Measurements from ENCODE around the gene KIF19. TPM values are rescaled to one million over a fixed set of nuclear protein-coding genes. Genes with fewer than 3 reads are reported as not detected.

The KIF19 gene
- total and polyA plus RNA-seq, 2 of the 8 experiments (the other 6 are each of a cell fraction or from before 2014, with no cell fraction given), result 0.52 to 0.77 TPM

GRCh38 chr17:74332017-74332650 is 6.1 kb downstream of the KIF19 start (continued):
- TF ChIP-seq, protein P1, sequence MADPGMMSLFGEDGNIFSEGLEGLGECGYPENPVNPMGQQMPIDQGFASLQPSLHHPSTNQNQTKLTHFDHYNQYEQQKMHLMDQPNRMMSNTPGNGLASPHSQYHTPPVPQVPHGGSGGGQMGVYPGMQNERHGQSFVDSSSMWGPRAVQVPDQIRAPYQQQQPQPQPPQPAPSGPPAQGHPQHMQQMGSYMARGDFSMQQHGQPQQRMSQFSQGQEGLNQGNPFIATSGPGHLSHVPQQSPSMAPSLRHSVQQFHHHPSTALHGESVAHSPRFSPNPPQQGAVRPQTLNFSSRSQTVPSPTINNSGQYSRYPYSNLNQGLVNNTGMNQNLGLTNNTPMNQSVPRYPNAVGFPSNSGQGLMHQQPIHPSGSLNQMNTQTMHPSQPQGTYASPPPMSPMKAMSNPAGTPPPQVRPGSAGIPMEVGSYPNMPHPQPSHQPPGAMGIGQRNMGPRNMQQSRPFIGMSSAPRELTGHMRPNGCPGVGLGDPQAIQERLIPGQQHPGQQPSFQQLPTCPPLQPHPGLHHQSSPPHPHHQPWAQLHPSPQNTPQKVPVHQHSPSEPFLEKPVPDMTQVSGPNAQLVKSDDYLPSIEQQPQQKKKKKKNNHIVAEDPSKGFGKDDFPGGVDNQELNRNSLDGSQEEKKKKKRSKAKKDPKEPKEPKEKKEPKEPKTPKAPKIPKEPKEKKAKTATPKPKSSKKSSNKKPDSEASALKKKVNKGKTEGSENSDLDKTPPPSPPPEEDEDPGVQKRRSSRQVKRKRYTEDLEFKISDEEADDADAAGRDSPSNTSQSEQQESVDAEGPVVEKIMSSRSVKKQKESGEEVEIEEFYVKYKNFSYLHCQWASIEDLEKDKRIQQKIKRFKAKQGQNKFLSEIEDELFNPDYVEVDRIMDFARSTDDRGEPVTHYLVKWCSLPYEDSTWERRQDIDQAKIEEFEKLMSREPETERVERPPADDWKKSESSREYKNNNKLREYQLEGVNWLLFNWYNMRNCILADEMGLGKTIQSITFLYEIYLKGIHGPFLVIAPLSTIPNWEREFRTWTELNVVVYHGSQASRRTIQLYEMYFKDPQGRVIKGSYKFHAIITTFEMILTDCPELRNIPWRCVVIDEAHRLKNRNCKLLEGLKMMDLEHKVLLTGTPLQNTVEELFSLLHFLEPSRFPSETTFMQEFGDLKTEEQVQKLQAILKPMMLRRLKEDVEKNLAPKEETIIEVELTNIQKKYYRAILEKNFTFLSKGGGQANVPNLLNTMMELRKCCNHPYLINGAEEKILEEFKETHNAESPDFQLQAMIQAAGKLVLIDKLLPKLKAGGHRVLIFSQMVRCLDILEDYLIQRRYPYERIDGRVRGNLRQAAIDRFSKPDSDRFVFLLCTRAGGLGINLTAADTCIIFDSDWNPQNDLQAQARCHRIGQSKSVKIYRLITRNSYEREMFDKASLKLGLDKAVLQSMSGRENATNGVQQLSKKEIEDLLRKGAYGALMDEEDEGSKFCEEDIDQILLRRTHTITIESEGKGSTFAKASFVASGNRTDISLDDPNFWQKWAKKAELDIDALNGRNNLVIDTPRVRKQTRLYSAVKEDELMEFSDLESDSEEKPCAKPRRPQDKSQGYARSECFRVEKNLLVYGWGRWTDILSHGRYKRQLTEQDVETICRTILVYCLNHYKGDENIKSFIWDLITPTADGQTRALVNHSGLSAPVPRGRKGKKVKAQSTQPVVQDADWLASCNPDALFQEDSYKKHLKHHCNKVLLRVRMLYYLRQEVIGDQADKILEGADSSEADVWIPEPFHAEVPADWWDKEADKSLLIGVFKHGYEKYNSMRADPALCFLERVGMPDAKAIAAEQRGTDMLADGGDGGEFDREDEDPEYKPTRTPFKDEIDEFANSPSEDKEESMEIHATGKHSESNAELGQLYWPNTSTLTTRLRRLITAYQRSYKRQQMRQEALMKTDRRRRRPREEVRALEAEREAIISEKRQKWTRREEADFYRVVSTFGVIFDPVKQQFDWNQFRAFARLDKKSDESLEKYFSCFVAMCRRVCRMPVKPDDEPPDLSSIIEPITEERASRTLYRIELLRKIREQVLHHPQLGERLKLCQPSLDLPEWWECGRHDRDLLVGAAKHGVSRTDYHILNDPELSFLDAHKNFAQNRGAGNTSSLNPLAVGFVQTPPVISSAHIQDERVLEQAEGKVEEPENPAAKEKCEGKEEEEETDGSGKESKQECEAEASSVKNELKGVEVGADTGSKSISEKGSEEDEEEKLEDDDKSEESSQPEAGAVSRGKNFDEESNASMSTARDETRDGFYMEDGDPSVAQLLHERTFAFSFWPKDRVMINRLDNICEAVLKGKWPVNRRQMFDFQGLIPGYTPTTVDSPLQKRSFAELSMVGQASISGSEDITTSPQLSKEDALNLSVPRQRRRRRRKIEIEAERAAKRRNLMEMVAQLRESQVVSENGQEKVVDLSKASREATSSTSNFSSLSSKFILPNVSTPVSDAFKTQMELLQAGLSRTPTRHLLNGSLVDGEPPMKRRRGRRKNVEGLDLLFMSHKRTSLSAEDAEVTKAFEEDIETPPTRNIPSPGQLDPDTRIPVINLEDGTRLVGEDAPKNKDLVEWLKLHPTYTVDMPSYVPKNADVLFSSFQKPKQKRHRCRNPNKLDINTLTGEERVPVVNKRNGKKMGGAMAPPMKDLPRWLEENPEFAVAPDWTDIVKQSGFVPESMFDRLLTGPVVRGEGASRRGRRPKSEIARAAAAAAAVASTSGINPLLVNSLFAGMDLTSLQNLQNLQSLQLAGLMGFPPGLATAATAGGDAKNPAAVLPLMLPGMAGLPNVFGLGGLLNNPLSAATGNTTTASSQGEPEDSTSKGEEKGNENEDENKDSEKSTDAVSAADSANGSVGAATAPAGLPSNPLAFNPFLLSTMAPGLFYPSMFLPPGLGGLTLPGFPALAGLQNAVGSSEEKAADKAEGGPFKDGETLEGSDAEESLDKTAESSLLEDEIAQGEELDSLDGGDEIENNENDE (IDR thresholded peaks at IDR 0.05; ENCODE audit: insufficient replicate concordance, low read length), result no peak
- no peak for TF ChIP-seq MAFK (IDR thresholded peaks at IDR 0.05; ENCODE audit: low read depth, low read length)
- TF ChIP-seq POLR2A (IDR thresholded peaks at IDR 0.05; ENCODE audit: control extremely low read depth in 1 of 2, low read depth in 2 of 2, low read length in 2 of 2), result no peak
- TF ChIP-seq SIX5 (IDR thresholded peaks at IDR 0.05; ENCODE audit: low read depth, low read length), result no peak

Measured in H1 (cell line).